Liver (tissue), 9 donors: Measurements from ENCODE around the gene DMC1. TPM values are rescaled to one million over a fixed set of nuclear protein-coding genes. Genes with fewer than 3 reads are reported as not detected.
A peak's percentile ranks its signal among the peaks of the same experiment; 100 is the strongest.

Source experiments
- DNase-seq: peaks from one replicate; pipeline ENCODE4 v3.0.0-alpha.2; 2017; ENCODE audit warnings: low spot score
- H3K27ac ChIP-seq, 2 donors: one replicate each; pipeline ENCODE4 v1.7.0; 2013; ENCODE audit warnings: inconsistent platforms in 2 of 2, low read length in 2 of 2, control low read depth in 1 of 2, low read depth in 1 of 2, mild to moderate bottlenecking in 1 of 2
- H3K27me3 ChIP-seq, 4 donors: one replicate each; pipeline versions ENCODE4 v1.6.1 to v1.7.0; 2013; ENCODE audit warnings: low read length in 3 of 4, inconsistent platforms in 1 of 4, mild to moderate bottlenecking in 1 of 4, moderate library complexity in 1 of 4; ENCODE audit not compliant: control insufficient read depth in 4 of 4, insufficient read depth in 4 of 4
- H3K36me3 ChIP-seq, 4 donors: one replicate each; pipeline versions ENCODE4 v1.6.1 to v1.7.0; 2013; ENCODE audit warnings: low read length in 3 of 4, mild to moderate bottlenecking in 3 of 4, low read depth in 1 of 4, moderate library complexity in 1 of 4; ENCODE audit not compliant: control insufficient read depth in 4 of 4, insufficient read depth in 3 of 4
- H3K4me1 ChIP-seq, 4 donors: one replicate each; pipeline versions ENCODE4 v1.6.1 to v1.7.0; 2013; ENCODE audit warnings: low read length in 3 of 4, mild to moderate bottlenecking in 3 of 4, moderate library complexity in 1 of 4; ENCODE audit not compliant: control insufficient read depth in 4 of 4, insufficient read depth in 4 of 4
- H3K4me3 ChIP-seq, 3 donors: one replicate each; pipeline versions ENCODE4 v1.6.1 to v1.7.0; 2013; ENCODE audit warnings: low read length in 3 of 3, control low read depth in 1 of 3, low read depth in 1 of 3, mild to moderate bottlenecking in 1 of 3
- H3K9ac ChIP-seq, 2 donors: one replicate each; pipeline ENCODE4 v1.7.0; 2013; ENCODE audit warnings: low read length in 2 of 2, mild to moderate bottlenecking in 2 of 2, moderate library complexity in 2 of 2, control low read depth in 1 of 2, low read depth in 1 of 2
- H3K9me3 ChIP-seq, 4 donors: one replicate each; pipeline versions ENCODE4 v1.6.1 to v1.7.0; 2013; ENCODE audit warnings: low read length in 3 of 4; ENCODE audit not compliant: control insufficient read depth in 4 of 4
- EGR1 ChIP-seq, 2 donors: IDR thresholded peaks; 2 replicates each; pipeline ENCODE4 v1.6.1; 2016 to 2018; ENCODE audit warnings: antibody characterized with exemption in 2 of 2, low read depth in 2 of 2
- FOXA1 ChIP-seq: IDR thresholded peaks from 2 replicates; pipeline ENCODE4 v1.6.1; 2016; ENCODE audit warnings: antibody characterized with exemption
- FOXA2 ChIP-seq: IDR thresholded peaks from 2 replicates; pipeline ENCODE4 v1.6.1; 2016; ENCODE audit warnings: antibody characterized with exemption
- GABPA ChIP-seq, 2 donors: IDR thresholded peaks in 1 of 2; conservative IDR thresholded peaks in 1 of 2; 2 replicates each; pipeline ENCODE4 v1.6.1; 2016; ENCODE audit warnings: antibody characterized with exemption in 2 of 2, mild to moderate bottlenecking in 1 of 2, moderate library complexity in 1 of 2
- HNF4G ChIP-seq: IDR thresholded peaks from 2 replicates; pipeline ENCODE4 v1.6.1; 2016; ENCODE audit warnings: antibody characterized with exemption
- NR2F2 ChIP-seq: IDR thresholded peaks from 2 replicates; pipeline ENCODE4 v1.6.1; 2016; ENCODE audit warnings: antibody characterized with exemption
- RAD21 ChIP-seq, 2 donors: IDR thresholded peaks; 2 replicates each; pipeline ENCODE4 v1.6.1; 2016; ENCODE audit warnings: antibody characterized with exemption in 2 of 2, mild to moderate bottlenecking in 2 of 2
- YY1 ChIP-seq: IDR thresholded peaks from 2 replicates; pipeline ENCODE4 v1.6.1; 2016; ENCODE audit warnings: antibody characterized with exemption, mild to moderate bottlenecking
- WGBS: extraction: QIAGEN DNeasy Blood & Tissue Kit; methylation state at CpG from one replicate; pipeline ENCODE4 v1.1.7; 2013; 5-methylcytosine and 5-hydroxymethylcytosine counted together
- polyA plus RNA-seq, 2 donors: library from polyadenylated mRNA; stranded (reverse) in 1 of 2; unstranded in 1 of 2; fragments of 200-250 nt in 1 of 2; fragments of >200 nt in 1 of 2; fragmentation: Nextera tagmentation in 1 of 2; extraction: Ambion mirVana in 1 of 2; gene quantifications; one replicate each; pipeline versions ENCODE4 v1.2.1 to v1.2.3, GENCODE V29; 2013 to 2015
- total RNA-seq, 2 donors: library from RNA; depleted of rRNA; stranded (reverse); fragments of >200 nt; gene quantifications; one replicate each; pipeline ENCODE4 v1.2.3, GENCODE V29; 2014
- TF ChIP-seq, protein P1 (sequence below): IDR thresholded peaks from 2 replicates; pipeline ENCODE4 v1.6.1; 2016; ENCODE audit warnings: antibody characterized with exemption
- TF ChIP-seq, protein P2 (sequence below): IDR thresholded peaks from 2 replicates; pipeline ENCODE4 v1.6.1; 2016; ENCODE audit warnings: antibody characterized with exemption, mild to moderate bottlenecking
- TF ChIP-seq, protein P3 (sequence below): fragments of 150-350 bp; IDR thresholded peaks from 2 replicates; pipeline ENCODE4 v1.5.1; 2017; ENCODE audit warnings: improper control_type of control experiment, low read depth, low read length; ENCODE audit not compliant: missing input control
- donor health status: healthy.
- donor health status: healthy.
- donor health status: healthy.
- donor health status: healthy.
- donor health status: healthy.

The DMC1 gene
- total and polyA plus RNA-seq, 4 donors = 0.25 to 6.8 (median 1.1) TPM; not detected in 1

DNA sequence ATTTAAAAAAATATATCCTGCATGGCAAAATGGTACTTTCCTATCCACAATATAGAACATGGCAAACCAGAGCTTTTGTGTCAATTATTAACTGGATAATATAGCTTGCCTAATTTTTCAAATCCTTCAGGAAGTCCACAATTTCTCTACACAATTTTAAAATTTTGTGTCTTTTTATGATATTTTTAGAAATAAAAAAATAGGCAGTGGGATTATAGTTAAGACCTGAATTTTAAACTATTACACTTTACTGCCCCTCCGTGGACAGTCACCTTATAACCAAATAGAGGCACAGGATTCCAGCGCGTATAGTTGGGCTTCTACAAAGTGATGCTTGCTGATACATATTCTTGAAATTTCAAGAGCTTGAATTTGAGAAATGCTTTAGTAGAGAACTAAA lies 2.1 kb upstream of the DMC1 start (continued):
- TF ChIP-seq HNF4G (no peak), YY1 (no peak), EGR1 (IDR thresholded peaks at IDR 0.05; ENCODE audit: low read depth in 2 of 2) (no peak), FOXA2 (no peak), FOXA1 (no peak), NR2F2 (no peak)
- TF ChIP-seq, protein P1, sequence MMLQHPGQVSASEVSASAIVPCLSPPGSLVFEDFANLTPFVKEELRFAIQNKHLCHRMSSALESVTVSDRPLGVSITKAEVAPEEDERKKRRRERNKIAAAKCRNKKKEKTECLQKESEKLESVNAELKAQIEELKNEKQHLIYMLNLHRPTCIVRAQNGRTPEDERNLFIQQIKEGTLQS = no peak

DNA sequence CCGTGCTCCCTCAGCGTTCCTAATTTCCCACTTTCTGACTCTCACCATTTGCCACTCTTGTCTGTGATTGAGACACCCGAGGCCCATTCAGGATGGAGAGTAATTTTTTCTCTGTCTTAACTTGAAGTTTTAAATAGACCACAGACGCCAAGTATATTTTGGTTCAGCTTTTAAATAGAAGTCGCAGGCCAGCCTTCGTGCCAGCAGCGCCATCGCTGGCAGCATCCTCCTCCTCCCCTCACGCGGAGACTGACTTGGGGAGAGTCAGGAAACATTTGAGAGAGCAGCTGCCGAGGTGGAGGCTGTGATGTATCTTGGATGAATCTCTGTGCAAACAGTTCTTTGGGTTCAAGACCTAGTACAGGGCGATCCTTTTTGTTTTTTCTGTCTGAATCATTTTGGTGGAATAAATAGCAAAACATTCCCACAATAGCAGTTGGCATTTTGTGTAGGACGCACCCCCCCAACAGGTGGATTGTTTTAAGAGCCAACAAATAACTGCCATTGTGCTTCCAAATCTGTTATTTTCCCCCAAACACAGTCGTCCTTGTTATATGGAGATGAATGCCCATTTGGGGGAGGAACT lies 889 bp upstream of the DMC1 start:
- peaks cover 4 to 11% (median 8%) of the 10 kb centered on the region in 4 donors for H3K4me1 ChIP-seq
- no peak overlapping the region for H3K27ac ChIP-seq
- 8% methylated on average over 14 of the region's 14 CpGs for WGBS
- H3K36me3 ChIP-seq = no peaks in the 10 kb centered on the region
- no peak for TF ChIP-seq GABPA (IDR thresholded peaks at IDR 0.05 in 1 of 2, conservative IDR thresholded peaks at IDR 0.05 in 1 of 2)
- TF ChIP-seq, protein P2, sequence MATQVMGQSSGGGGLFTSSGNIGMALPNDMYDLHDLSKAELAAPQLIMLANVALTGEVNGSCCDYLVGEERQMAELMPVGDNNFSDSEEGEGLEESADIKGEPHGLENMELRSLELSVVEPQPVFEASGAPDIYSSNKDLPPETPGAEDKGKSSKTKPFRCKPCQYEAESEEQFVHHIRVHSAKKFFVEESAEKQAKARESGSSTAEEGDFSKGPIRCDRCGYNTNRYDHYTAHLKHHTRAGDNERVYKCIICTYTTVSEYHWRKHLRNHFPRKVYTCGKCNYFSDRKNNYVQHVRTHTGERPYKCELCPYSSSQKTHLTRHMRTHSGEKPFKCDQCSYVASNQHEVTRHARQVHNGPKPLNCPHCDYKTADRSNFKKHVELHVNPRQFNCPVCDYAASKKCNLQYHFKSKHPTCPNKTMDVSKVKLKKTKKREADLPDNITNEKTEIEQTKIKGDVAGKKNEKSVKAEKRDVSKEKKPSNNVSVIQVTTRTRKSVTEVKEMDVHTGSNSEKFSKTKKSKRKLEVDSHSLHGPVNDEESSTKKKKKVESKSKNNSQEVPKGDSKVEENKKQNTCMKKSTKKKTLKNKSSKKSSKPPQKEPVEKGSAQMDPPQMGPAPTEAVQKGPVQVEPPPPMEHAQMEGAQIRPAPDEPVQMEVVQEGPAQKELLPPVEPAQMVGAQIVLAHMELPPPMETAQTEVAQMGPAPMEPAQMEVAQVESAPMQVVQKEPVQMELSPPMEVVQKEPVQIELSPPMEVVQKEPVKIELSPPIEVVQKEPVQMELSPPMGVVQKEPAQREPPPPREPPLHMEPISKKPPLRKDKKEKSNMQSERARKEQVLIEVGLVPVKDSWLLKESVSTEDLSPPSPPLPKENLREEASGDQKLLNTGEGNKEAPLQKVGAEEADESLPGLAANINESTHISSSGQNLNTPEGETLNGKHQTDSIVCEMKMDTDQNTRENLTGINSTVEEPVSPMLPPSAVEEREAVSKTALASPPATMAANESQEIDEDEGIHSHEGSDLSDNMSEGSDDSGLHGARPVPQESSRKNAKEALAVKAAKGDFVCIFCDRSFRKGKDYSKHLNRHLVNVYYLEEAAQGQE = no peak
- TF ChIP-seq RAD21 (IDR thresholded peaks at IDR 0.05) = peak in 1 of 2 donors; percentile 8
- TF ChIP-seq YY1 = peak; percentile 40
- H3K4me3 ChIP-seq = peak overlapping the region; percentile 20 to 77 (median 64)
- no peak overlapping the region for H3K9ac ChIP-seq
- no peaks in the 10 kb centered on the region for H3K9me3 ChIP-seq
- no peaks in the 10 kb centered on the region for H3K27me3 ChIP-seq
- DNase-seq = no peak

DNA sequence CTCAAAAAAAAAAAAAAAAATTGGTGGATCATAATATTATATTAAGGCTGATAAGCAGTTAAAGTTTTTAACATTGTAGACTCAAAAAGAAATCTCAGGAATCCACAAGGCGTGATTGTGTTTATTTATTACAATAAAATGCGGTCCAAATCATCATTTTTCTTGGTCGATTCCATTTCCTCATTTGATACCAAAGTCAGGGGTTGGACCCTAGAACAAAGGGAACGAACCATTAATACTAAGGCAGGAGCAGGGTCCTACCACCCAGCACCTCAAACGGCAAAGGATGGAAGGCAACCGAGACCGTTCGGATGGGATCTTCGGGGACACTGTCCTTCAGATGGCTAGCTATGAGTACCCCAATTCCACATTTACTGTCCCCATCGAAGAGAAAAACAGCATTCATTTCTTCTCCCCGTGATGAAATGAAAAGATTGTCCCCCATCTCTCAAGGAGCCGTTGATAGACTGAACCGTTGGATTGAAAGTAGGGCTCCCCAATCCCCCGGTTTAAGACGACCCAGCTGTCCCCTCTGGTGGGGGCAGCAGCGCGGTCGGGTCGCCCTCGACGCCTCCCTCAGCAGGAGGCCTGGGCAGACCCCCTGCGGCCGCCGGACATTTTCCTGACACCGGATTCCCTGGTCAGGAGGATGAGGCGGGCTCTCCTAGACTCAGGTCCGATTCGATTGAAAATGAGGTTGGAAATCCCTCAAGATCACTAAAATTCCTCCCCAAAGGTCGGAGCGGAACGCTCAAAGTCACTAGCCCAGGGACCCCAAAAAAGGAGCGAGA lies 607 bp downstream of the DMC1 start:
- DNase-seq = no peak
- Histone ChIP-seq H3K9me3 (no peaks in the 10 kb centered on the region), H3K9ac (no peak overlapping the region), H3K27me3 (no peaks in the 10 kb centered on the region), H3K36me3 (no peaks in the 10 kb centered on the region), H3K4me3 (peak overlapping the region in 2 of 3 donors; percentile 50 to 64), H3K27ac (no peak overlapping the region), H3K4me1 (peaks cover 4 to 11% (median 8%) of the 10 kb centered on the region in 4 donors)
- TF ChIP-seq, protein P3, sequence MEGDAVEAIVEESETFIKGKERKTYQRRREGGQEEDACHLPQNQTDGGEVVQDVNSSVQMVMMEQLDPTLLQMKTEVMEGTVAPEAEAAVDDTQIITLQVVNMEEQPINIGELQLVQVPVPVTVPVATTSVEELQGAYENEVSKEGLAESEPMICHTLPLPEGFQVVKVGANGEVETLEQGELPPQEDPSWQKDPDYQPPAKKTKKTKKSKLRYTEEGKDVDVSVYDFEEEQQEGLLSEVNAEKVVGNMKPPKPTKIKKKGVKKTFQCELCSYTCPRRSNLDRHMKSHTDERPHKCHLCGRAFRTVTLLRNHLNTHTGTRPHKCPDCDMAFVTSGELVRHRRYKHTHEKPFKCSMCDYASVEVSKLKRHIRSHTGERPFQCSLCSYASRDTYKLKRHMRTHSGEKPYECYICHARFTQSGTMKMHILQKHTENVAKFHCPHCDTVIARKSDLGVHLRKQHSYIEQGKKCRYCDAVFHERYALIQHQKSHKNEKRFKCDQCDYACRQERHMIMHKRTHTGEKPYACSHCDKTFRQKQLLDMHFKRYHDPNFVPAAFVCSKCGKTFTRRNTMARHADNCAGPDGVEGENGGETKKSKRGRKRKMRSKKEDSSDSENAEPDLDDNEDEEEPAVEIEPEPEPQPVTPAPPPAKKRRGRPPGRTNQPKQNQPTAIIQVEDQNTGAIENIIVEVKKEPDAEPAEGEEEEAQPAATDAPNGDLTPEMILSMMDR = no peak
- TF ChIP-seq EGR1 (IDR thresholded peaks at IDR 0.05; ENCODE audit: low read depth in 2 of 2) (no peak), HNF4G (no peak)
- 36% methylated on average over 32 of the region's 32 CpGs for WGBS
